ENCODE measurements around the gene FHIT. TPM values are rescaled to one million over a fixed set of nuclear protein-coding genes. Genes with fewer than 3 reads are reported as not detected.

The FHIT gene
- total RNA-seq, 1 experiment from 2014 or later: 0.34 TPM

DNA sequence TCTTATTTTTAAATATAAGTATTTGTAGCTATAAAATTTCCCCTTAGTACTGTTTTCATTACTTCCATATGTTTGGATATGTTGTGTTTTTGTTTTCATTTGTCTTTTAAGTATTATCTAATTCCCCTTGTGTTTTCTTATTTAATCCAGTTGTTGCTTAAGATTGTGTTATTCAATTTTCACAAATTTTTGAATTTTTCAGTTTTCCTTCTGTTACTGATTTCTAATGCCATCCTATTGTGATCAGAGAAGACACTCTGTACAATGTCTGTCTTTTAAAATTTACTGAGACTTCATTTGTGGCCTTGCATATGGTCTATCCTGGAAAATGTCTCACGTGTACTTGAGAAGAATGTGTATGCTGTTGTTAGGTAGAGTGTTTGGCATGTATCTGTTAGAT, 1405.9 kb downstream of the FHIT start:
- no peak for DNase-seq (ENCODE audit: low read depth)

DNA sequence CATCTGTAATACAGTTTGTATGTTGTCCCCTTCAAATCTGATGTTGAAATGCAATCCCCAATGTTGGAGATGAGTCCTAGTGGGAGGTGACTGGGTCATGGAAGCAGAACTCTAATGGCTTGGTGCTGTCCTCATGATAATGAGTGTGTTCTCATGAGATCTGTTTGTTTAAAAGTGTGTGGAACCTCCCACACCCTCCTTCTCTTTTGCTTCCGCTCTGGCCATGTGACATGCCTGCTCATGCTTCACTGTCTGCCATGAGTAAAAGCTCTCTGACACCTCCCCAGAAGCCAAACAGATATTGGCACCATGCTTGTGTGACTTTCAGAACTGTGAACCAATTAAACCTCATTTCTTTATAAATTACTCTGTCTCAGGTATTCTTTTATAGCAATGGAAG, 1407.4 kb downstream of the FHIT start:
- no peak for DNase-seq (ENCODE audit: low read depth)

DNA sequence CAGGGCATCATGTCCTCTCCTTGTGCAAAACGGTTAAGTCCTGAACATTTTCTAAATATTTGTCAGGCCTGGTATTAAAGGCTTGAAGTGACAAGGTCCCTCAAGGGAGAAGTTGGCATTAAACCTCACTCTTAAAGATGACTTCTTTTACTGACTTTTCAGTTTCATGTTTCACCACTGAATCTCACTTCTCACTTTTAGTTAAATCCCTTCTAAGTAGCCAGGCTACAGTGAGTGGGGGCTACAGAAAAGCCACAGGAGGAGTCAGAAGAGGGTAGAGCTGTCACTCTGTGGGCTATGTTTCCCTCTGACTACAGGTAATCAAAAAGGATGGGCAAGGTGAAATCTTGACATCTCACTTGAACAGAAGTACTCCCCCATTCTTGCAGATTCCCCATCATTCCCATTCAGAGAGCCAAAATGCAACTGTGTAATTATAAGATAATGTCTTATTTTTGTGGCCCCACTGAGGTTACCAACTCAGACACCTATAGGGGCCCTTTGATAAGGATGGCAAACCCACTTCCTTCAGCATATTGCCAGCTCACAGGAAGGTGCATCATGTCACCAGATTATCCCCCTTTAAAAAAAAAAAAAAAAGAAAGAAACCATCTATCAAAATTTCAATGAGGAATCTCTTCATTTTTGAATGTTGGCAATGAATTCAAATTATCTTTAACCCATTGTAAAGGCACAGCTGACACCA, 1411.3 kb downstream of the FHIT start:
- DNase-seq (ENCODE audit: low read depth): no peak

DNA sequence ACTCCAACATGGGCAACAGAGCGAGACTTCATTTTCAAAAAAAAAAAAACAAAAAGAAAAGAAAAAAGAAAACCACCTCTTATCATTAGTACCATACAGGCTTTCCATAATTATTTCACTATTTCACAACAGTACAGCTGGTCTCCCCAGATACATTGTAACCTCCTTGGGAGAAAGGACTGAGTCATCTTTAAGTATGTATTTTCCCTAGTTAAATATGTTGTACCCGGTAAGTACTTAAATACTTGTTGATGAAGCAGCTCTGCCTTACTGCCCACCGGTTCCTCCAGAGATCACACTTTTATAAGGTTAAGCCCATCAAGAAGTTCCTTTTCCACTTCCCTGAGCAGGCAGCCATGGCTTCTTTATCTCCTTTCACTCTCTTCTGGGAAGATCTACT, 1412.0 kb downstream of the FHIT start:
- DNase-seq (ENCODE audit: low read depth): peak; percentile 39

DNA sequence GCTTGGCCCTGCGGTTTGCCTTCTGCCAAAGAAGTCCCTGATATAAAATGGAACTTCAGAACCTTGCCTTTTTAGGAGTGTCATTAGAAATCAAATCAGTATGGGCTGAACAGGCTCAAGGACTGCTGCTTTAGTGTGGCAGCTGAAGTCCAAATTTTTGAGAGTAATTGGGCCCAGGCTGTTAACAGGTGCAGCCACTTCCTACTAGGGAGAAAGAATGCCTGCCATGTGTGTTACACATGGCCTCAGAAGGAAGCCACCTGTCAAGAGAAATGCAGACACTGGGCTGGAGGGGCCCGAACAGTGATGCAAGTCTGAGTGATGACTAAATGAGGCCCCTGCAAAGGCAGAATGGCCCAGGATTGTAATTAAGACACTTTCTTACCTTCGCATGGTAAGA, 1414.7 kb downstream of the FHIT start:
- DNase-seq (ENCODE audit: low read depth): no peak

- no peak for DNase-seq (ENCODE audit: low read depth)
Measured at GRCh38 chr3:59832702-59833101, 1418.5 kb downstream of the FHIT start.

GRCh38 chr3:59832241-59832640, 1419.0 kb downstream of the FHIT start:
- no peak for DNase-seq (ENCODE audit: low read depth)

DNA sequence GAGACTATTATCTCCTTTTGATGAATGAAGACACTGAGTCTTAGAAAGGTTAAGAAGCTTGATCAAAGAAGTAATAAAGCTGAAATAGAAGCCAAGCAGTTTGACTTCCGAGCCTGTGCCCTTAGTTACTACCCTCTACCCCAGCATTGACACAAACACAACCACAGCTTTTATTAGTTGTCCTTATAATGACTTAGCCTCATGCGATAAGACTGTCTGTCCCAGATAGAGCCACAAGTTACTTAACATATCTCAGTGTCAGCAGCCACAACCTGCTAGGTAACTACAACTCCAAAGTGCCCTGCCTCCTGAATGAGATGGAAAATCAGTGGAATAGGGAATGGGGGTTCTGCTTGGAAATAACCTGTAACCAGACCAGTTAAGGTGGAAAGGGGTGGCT, 1419.9 kb downstream of the FHIT start:
- DNase-seq (ENCODE audit: low read depth): no peak

GRCh38 chr3:59829527-59829926, 1421.7 kb downstream of the FHIT start:
- DNase-seq (ENCODE audit: low read depth): no peak

- DNase-seq (ENCODE audit: low read depth): no peak
Measured at GRCh38 chr3:59824876-59825275, 1426.4 kb downstream of the FHIT start.

DNA sequence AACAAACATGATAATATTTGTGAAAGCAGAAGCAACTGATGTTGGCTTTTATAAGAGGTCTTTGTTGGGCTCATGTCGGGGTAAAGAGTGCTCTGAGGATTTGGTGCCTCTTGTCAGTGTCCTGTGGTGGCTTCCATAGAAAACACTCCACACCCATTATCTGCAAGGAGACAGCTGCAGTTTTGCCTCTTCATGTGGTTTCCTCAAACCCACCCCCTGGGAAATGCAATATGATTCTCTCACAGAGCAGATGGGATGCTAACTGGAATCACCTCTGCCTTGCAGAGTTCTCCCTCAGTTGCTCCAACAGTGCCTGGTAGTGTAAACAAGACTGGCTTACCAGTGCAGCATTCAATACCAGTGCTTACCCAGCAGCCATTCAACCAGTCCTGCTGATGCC, 1430.0 kb downstream of the FHIT start:
- DNase-seq (ENCODE audit: low read depth): peak; percentile 61

GRCh38 chr3:59820352-59820934, 1430.8 kb downstream of the FHIT start:
- peak; percentile 65 for DNase-seq (ENCODE audit: low read depth)

DNA sequence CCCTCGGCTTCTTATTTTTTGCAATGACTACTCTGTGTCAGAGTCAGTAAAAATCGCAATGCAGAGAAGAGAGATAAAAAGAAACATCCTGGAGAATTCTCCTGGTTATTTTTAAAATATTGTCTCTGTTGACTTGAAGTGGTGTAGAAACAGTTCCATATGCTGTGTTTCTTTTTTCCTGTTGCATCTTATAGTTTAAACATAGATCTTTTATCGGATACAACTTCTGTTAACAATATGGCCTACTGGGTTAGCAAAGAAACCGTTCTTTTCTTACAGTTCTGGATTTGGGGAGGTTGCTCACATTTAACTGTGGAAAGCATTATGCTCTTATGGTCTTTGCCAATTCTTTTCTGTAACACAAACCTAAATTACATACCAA, 1432.3 kb downstream of the FHIT start:
- DNase-seq (ENCODE audit: low read depth): no peak

DNA sequence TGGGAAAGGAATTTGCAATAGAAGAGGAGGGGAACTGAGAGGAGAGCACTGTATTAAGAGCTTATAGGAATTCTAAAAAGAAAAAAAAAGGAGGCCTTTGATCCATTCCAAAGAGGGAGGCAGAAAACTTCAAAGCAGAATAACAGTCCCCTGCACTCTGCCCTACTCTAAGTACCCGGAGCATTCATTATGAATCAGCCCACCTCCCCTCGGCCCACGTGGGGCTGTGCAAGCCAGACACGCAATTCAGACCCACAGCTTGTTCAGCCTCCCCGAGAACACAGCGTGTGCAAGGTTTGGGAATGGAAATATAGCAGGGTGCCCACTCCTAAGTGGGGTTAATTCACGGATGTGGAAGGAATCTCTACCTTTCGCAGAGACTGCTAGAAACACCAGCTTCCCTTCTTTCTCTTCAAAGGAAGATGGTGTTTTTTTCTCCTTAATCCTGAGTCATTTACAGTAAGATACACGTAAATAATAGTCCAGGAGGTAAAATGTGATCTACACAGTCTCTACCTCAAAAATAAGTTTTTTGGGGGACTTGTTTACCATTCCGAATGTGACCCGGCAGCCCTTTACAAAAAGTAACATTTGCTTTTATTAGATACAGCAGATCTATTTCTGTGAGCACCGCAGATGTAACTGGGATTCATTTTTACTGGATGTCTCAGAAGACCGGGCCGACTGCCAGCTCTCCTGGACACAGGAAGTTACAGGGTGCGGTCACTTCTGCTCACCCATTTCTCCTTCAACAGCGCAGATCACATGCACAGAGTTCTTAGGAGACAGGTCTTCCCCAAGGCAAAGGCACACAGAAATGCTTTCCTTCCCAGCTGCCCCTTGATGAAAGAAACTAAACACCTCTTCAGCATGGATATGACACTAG, 1433.0 kb downstream of the FHIT start:
- DNase-seq (ENCODE audit: low read depth): peak; percentile 94

DNA sequence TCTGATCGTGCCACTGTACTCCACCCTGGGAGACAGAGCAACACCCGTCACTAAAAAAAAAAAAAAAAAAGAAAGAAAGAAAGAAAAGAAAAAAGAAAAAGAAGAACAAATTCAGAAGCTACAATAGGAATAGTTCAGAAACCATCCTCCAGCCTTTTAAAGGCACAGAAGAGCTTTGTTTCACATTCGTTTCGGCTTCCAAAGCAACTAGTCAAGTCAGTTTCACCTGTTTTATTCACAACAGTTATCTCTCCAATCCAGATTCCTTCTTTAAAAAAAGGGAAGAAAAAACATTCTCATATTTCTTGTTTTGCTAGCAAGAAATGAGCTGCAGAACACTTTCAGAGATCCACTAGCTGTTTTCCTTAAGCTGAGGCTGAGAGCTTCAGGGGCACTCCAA, 1433.7 kb downstream of the FHIT start:
- DNase-seq (ENCODE audit: low read depth): no peak

GRCh38 chr3:59816312-59816711, 1434.9 kb downstream of the FHIT start:
- no peak for DNase-seq (ENCODE audit: low read depth)

DNA sequence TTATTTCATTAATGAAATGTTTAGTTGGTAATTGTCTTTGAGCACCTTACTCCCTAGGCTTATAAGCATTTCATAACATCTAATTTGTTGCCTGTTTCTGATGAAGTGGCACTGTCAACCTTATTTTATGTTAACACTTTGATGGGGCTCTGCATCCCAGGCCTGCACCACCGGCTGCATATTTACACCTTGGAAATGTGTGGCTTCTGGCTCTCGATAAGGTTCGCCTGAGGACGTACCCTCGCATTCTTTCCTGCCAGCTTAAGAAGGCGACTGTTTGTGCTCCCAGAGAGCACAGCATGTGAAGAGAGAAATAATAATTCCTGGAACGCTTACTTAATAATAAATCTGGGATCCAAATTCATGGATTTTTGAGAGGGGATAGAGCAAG, 1438.1 kb downstream of the FHIT start:
- DNase-seq (ENCODE audit: low read depth): no peak

DNA sequence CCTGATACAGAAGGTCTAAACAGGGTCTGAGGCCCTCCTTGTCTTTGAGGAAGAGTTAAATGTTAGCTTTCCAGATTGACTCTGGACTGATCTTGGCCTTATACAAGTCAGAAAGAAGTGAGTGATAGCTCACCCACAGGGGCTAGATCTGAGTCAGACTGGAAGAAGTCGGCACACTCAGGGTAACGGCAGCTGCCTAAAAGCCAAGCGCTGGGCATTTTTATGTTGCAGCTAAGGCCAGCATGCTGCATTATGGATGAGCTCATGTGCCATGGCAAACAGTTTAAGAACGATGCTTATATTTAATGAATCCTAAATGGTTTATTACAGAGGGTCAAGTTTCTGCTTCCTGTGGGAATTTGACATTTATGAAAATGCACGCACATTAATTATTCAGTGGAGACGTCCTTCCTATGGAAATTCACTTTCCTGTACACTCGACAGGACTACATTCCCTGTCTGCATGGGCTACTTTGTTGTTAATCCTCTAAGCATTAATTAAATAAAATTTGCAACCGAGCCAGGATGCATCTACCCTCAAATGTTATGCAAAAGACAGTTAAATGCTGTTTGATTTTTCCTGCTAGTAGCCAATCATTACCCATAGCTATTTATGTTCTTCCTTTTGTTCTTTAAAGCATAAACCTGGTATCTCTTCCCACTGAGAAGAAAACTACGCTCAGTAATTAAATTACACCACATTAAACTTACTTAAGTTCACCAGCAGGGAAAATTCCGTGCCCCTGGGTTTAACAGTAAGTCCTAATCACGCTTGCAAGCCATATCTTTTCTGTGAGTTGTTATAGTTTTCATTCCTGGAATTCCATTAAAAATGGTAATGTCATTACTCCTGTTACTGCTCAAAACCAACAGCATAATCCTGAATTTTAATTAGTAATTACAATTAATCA, 1438.8 kb downstream of the FHIT start:
- DNase-seq (ENCODE audit: low read depth): no peak

DNA sequence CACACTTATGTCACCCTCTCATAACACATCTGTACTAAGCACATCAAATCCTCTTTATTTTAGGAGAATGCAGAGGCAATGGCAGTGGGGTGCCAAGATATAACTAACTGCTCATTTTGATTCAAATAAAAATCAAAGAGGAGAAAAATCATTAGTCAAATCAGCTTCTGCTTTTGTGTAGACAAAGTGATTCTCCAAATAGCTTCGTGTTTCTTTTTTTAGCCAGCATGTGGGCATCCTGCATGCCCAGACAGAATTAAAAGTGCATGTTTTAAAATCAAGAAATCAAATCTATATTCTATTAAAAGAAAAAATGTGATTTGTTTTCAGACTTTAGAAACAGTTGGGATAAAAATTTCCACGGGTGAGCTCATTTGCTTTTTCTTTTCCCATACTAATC, 1440.1 kb downstream of the FHIT start:
- no peak for DNase-seq (ENCODE audit: low read depth)

GRCh38 chr3:59810606-59811005, 1440.6 kb downstream of the FHIT start:
- DNase-seq (ENCODE audit: low read depth): no peak

- peak; percentile 40 for DNase-seq (ENCODE audit: low read depth)
Measured at GRCh38 chr3:59809710-59810444, 1441.4 kb downstream of the FHIT start.

Data from LHCN-M2 (cell line).